ENCODE results near the gene CCL19. TPM values are rescaled to one million over a fixed set of nuclear protein-coding genes. Genes with fewer than 3 reads are reported as not detected.

CCL19 gene
- total RNA-seq, 1 donor from 2014 or later = not detected

DNA sequence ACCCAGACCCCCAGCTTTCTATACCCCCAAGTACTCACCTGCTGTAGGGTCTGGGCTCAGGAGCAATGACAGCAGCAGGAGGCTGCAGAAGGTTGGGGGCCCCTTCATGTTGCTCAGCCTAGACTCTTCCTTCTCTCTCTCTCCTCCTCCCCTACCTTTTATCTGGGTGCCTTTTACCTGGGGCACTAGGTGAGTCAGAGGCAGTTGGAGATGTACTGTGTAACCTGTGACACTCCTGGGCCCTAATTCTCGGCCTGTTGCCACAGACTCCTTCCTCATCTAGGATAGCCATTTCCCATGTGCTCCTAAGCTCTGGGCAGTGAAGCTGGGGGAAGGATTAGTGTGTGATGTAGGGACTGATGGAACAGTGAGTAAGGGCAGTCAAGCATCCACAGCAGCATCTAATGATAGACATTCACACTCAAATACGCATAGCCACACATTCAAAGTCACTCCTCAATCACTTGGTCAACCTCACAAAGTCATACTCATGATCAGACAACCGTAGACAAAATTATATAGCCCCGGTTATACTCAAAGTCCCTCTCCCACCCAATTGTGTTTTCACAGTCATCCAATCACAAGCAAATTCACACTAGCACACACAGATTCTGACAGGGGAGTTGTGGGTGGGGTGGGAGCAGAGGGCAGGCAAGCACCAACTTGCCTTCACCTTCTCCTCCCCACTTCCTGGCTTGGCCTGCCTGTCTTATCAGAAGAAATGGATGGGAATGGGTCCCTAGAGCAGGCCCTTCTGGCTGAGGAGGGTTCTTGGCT, 28.4 kb downstream of the CCL19 start, which contains the start of gene CCL27:
Gene CCL27 (minus strand): TSS at position 132 of the 777 bp plus-strand sequence. CDS start 24 bp downstream, at position 108.
- no peak for DNase-seq (ENCODE audit: low read depth in 2 of 2)

DNA sequence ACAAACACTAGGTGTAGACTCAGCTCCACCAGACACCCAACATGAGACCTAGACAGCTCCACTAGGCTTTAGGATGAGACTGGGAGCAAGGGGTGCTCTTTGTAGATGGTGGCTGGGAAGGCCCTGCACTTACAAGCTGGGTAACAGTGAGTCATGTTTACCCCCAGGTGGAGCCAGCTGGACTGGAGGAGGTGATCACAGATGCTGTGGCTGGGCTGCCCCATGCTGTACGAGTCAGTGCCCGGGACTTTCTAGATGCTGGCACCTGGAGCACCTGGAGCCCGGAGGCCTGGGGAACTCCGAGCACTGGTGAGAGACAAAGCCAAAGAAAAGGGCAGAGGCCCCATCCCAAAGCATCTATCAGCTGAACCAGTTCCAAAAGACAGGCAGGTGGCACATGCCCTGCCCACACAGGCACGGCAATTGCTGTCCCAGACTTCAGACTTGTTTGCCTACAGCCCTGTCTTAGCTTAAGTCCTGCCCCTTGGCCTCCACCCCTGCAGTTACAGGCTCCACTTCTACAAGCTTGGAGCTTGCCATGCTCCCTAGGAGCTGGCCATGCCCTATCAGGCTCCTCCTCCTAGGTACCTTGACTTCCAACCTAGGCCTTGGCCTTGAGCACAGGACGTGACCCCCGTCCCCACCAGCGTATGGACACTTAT, 31.4 kb downstream of the CCL19 start:
- no peak for DNase-seq (ENCODE audit: low read depth in 2 of 2)

DNA sequence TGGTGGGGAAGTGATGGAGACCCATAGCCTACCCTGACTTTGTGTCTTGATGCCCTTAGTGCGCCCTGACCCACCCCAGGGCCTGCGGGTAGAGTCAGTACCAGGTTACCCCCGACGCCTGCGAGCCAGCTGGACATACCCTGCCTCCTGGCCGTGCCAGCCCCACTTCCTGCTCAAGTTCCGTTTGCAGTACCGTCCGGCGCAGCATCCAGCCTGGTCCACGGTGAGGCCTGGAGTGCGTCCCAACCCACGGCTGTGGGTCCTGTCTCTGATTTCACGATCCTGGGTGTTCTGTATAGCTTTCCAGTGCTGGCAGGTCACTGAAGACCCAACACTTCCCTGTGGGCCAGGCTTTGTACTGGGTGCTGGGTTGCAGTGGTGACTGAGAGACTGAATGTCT, 32.6 kb downstream of the CCL19 start:
- DNase-seq (ENCODE audit: low read depth in 2 of 2) = no peak

DNA sequence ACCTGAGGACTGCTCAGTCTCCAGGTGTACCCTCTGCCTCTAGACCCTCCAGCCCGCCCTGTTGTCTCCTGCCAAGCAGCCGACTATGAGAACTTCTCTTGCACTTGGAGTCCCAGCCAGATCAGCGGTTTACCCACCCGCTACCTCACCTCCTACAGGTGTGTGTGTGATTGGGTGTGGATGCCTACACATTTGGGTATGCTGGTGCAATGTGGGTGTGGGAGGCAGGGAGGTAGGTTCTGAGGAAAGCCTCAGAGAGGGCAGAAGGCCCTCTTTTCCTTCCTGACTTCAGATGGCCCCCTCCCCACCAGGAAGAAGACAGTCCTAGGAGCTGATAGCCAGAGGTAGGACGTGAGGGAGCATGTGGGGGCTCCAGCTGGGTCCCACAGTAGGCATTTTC, 34.1 kb downstream of the CCL19 start:
- no peak for DNase-seq (ENCODE audit: low read depth in 2 of 2)

DNA sequence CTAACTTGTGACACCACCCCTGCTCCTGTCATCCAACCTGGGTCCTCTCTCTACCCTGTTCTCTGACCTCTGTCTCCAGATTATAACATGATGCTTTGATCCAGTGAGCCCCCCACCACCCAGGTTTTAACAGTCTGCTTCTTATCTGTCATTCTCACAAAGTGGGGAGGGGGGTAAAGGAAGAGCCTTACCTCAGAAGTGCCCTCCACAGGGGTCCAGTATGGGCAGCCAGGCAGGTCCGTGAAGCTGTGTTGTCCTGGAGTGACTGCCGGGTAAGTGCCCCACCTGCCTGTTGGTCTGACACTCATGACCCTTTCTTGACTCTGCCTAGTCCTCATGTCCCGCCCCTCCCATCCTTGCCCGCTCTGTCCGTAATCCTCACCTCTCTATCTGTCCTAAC, 35.7 kb downstream of the CCL19 start:
- no peak for DNase-seq (ENCODE audit: low read depth in 2 of 2)

DNA sequence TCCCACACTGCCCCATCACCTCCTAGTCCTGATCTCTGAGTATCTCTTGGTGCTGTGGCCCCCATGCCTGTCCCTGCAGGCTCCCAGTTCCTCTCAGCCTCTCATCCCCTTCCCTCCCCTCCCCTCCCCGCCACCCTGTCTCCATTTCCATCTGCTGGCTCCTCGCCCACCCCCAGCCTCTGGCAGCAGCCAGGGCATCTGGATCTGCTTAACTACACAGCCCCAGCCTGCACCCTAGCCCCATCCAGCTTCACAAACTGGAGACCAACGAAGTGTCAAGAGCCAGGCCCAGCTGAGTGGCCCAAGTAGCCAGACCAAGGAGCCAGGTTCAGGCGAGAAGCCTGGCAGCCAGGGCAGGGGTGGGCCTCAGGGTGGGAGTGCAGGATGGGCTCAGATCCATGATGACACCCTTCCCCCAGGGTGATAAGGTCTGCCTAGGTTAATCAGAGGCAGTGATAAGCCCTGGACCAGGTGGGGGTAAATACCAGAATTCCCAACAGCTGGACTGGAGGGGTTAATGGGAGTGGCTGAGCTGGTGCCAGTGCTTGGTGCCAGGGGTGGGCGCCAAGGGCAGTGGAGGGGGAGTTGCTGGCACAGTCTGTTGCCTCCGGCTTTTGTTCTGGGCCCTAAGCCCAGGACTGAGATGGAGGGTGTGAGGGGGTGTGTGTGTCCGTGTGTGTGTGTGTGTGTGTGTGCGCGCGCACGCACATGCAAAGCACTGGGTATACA, 36.6 kb downstream of the CCL19 start:
- DNase-seq (ENCODE audit: low read depth in 2 of 2) = peak in 1 of 2 donors; percentile 25

DNA sequence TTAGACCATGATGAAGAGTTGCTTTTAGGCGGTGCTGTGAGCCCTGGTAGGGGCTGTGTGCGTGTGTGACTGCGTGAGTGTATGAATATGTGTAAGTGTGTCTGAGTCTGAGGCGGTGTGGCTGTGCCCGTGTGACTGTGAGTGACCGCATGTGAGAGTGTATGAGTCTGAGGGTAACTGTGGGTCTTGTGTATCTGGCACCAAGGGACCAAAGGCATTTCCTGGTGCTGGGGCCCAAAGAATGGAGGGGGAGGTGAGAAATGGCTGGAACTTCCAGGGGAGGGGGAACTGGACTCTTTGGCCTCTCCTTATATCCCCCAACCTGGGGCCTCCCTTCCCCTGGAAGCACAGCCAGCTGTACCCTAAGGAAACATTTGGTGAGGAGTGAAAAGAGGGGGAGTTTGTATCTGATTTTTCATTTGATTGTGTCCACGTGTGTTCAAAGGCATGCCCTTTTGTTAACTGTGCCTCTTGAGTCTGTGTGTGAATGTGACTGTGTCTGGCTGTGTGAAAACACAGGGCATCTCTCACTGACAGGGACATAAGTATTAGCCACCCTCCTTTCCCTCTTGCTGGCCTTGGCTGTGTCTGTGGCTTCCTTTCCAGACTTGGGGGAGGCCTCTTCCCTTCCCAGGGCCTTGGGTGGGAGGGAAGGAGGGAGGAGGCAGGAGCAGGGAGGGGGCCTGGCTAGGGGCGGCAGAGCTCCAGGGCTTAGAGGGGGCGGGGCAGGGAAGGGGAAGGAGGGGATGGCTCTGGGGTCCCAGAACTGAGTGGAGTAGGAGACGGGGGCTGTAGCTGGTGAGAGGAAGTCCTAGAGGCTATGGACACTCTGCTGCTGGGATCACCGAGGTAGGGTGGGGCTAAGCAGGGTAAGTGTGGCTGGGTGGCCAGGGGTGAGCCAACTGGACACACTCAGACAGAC, 37.7 kb downstream of the CCL19 start:
- peak in 1 of 2 donors; percentile 38 for DNase-seq (ENCODE audit: low read depth in 2 of 2)

DNA sequence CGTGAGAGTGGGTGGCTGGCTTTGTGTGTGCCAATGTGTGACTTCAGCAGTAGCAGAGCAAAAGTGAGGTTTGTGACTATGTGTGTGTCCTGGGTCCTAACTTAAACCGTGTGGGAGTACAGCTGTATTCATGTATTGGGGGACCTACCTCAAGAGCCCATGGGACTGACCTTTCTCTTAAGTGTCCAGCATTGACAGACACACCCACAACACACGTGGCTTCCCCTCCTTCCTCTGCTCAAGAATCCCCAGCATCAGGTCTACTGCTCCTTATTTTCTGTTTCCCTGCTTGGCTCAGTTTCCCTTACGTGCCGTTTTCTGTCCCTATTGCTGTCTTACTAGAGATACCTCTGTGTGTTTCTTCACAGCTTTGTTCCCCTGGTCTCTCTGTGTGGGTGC, 38.5 kb downstream of the CCL19 start:
- DNase-seq (ENCODE audit: low read depth in 2 of 2) = no peak

DNA sequence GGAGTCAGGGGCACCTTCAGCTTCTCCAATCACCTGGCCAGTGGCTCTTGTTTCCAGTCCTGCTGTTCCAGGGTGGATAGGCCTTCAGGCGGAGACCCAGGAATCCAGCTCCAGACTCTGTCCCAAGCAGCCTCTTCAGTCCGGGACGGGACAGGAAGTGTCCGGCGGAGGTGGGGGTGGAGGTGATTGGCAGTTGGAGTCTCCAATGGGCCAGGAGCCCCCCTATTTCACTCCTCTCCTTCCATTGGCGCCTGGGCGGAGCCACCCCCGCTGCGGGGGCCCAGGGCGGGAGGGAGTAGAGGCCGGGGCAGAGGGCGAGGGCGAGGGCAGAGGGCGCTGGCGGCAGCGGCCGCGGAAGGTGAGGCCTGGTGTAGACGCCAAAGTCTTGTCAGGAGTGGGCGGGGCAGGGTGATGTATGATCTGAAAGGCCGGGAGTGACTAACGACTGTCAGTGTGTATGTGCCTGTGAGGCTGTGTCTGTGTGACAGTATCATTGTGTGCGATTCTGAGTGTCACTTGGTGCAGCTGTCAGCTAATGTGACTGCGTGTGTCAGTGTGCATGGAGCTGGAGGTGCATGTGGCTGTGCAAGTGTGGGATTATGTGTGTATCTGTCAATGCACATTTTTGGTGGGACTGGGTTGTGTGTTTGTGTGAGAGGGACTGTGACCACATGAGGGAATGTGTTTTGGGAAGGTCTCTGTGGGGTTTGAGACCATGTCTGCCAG, 39.0 kb downstream of the CCL19 start, which contains the start of gene IL11RA:
Gene IL11RA (plus strand): TSS at position 310 of the 726 bp plus-strand sequence. CDS start 3,033 bp downstream, outside the sequence.
- DNase-seq (ENCODE audit: low read depth in 2 of 2) = peak; percentile 82 to 89

DNA sequence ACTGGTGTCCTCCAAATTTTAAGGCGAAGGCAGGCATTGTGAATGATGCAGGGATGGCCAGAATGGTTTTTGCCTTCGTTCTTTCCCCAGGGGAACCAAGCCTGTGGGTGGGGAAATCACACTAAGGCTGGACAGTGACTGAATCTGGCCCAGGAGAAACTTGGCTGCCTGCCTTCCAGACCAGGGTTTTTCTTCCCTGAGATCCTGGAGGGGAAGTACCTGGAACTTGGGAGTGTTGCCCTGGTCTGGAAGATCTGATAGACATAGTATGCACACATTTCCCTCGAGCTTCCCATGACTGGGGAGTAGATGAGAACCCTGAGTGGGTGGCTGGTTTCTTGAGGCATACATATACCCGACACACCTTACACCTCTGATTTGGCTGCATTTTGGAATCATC, 39.8 kb downstream of the CCL19 start:
- peak in 1 of 2 donors; percentile 25 for DNase-seq (ENCODE audit: low read depth in 2 of 2)

DNA sequence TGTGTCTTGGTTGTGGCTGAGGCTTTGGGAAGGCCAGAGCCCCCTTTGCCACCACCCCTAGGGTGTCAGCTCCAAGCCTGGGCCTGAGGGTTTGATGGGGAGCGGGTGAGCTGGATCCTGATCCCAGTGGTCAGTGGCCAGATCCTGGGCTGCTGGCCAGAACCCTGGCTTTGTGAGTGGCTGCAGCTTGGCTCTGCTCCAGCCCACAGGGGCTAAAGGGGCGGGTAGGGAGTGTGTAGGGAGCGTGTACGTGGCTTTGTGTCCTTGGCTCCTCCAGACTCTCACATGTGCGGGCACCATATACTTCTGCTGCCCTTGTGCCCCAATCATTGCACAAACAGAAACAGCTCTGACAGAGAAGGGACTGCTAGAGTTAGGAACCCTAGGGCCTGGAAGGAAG, 40.3 kb downstream of the CCL19 start:
- DNase-seq (ENCODE audit: low read depth in 2 of 2) = no peak

DNA sequence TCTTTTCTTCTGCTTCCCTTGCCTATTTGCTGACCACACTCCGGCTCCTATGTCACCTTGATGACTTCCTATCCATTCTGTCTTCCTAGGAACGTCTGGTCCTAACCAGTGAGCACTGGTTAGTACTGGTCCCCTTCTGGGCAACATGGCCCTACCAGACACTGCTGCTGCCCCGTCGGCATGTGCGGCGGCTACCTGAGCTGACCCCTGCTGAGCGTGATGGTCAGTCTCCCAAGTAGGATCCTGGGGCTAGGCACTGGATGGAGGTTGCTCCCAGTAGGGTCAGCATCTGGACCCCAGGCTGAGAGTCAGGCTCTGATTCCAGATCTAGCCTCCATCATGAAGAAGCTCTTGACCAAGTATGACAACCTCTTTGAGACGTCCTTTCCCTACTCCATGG, 42.4 kb downstream of the CCL19 start:
- DNase-seq (ENCODE audit: low read depth in 2 of 2) = no peak

DNA sequence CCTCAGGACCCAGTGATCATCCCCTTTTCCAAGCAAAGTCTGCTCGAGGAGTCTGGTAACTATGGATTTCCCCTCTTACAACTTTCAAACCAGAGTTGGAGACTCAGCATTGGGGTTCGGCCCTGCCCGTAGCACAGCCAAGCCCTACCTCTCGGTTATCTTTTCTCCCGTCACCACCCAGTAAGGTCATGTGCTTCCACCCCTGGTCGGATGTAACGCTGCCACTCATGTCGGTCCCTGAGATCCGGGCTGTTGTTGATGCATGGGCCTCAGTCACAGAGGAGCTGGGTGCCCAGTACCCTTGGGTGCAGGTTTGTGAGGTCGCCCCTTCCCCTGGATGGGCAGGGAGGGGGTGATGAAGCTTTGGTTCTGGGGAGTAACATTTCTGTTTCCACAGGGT, 43.4 kb downstream of the CCL19 start:
- no peak for DNase-seq (ENCODE audit: low read depth in 2 of 2)

DNA sequence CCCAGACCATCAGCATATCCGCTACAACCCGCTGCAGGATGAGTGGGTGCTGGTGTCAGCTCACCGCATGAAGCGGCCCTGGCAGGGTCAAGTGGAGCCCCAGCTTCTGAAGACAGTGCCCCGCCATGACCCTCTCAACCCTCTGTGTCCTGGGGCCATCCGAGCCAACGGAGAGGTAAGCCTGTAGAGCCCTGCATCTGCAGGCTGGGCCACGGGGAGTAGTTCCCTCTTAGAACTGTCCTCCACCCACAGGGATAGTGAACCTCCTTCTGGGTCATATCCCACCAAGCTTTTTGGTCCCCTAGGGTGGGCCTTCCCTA, 44.0 kb downstream of the CCL19 start:
- DNase-seq (ENCODE audit: low read depth in 2 of 2) = no peak

DNA sequence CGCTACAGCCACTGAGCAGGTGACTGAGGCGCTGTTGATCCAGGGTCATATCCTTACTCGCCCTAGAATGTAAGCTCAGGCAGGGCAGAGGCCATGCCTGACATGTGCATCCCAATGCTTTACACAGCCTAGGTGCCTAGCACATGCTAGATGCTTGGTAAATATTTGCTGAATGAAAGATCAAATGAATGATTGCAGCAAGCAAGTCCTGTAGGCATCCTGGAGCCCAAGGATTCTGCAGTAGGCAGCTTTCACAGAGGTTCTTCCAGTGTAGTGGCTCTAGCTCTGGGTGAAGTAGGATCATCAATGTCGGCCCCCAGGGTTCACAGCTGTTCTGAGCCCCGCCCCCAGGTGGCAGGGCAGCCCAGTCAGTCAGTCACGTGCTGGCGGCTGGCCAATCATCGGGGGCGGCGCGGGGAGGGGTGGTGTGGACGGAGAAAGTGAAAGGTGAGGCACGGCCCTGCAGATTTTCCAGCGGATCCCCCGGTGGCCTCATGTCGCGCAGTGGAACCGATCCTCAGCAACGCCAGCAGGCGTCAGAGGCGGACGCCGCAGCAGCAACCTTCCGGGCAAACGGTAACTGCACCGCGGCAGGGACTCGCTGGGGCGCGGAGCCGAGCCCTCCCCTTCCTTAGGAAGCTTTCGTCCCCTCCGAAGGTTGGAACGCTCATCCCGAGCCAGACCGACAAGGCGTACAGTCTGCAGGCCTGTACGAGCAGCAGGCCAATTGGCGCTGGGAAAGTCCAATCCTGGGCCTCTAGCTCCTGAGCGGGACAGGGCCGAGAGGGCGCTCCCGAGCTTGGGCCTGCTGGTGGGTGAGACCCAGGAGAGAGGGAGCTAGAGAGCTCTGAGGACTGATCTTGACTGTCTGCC, 44.6 kb downstream of the CCL19 start, which contains the start of gene GALT:
Gene GALT (plus strand): TSS at position 465 of the 873 bp plus-strand sequence. CDS start 30 bp downstream, at position 495.
- DNase-seq (ENCODE audit: low read depth in 2 of 2) = peak; percentile 81 to 91

DNA sequence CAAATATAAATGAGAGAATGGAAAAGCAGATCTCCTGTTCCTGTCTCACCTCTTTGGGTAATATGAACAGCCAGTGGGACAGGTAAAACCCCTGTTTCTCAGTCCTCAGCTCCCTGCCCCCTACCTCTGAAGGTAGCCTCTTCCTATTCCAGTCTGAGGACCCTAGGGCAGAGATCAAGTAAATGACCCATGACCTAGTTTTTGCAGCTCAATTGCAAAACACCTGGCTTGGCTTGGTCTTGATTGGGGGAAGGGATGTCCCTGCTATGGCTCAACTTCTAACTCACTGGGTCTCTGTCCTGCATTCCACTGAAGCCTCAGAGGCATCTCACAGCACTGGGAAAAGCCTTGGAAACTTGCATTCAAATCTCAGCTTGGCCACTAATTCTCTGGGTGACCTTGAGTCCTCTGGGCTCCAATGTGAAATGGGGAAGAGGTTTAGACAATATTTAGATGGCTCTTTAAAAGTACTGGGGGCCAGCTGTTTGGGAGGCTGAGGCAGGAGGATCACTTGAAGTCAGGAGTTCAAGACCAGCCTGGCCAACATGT, 46.2 kb downstream of the CCL19 start:
- no peak for DNase-seq (ENCODE audit: low read depth in 2 of 2)

DNA sequence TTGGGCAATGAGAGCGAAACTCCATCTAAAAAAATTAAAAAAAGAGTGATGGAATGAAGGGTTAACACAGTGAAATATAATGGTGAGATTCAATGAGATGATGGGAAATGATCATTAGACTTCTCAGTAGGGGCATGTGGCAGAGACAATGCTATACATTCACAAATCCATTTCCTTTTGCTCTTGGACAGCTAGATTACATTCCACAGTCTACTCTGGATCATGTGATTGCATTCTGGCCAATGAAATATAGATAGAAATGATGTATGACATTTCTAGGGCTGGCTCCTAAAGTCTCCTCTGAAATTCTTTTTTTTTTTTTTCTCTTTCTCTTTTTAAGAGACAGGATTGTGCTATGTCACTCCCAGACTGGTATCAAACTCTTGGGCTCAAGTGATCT, 48.4 kb downstream of the CCL19 start:
- DNase-seq (ENCODE audit: low read depth in 2 of 2) = no peak
